HUES64 (cell line): ENCODE results near the gene CHSY1.

Experiments
- H3K27ac ChIP-seq: 2 replicates; pipeline ENCODE4 v1.7.0; 2013; ENCODE audit warnings: low read depth, low read length, inconsistent platforms
- H3K27me3 ChIP-seq: 2 replicates; pipeline ENCODE4 v1.6.1; 2013; ENCODE audit warnings: mild to moderate bottlenecking, low read length; ENCODE audit not compliant: insufficient read depth
- H3K36me3 ChIP-seq: 2 replicates; pipeline ENCODE4 v1.6.1; 2013; ENCODE audit warnings: mild to moderate bottlenecking, low read length; ENCODE audit not compliant: insufficient read depth
- H3K4me1 ChIP-seq: 2 replicates; pipeline ENCODE4 v1.6.1; 2013; ENCODE audit warnings: mild to moderate bottlenecking, low read length, moderate library complexity; ENCODE audit not compliant: insufficient read depth
- H3K4me3 ChIP-seq: 2 replicates; pipeline ENCODE4 v1.5.1; 2013; ENCODE audit warnings: mild to moderate bottlenecking, low read length, moderate library complexity
- H3K9ac ChIP-seq: 2 replicates; pipeline ENCODE4 v1.6.1; 2013; ENCODE audit warnings: mild to moderate bottlenecking, low read depth, low read length
- H3K9me3 ChIP-seq: 2 replicates; pipeline ENCODE4 v1.6.1; 2013; ENCODE audit warnings: low read depth, low read length; ENCODE audit not compliant: insufficient read depth
- WGBS: fragments of 150-250, 120-280 bp; methylation state at CpG from one replicate; pipeline ENCODE4 v1.1.7; 2013; ENCODE audit warnings: missing lambda C conversion rate; 5-methylcytosine and 5-hydroxymethylcytosine counted together

The CHSY1 gene

GRCh38 chr15:101183931-101184305, 67.9 kb downstream of the CHSY1 start:
- H3K4me3 ChIP-seq = no peak overlapping the region
- peaks cover 27% of the 10 kb centered on the region for H3K36me3 ChIP-seq
- no peak overlapping the region for H3K9ac ChIP-seq
- no peak overlapping the region for H3K27ac ChIP-seq
- H3K4me1 ChIP-seq = peaks cover 14% of the 10 kb centered on the region
- WGBS = 92% methylated on average over 4 of the region's 5 CpGs
- no peaks in the 10 kb centered on the region for H3K27me3 ChIP-seq
- H3K9me3 ChIP-seq = no peaks in the 10 kb centered on the region

GRCh38 chr15:101183226-101183930, 68.5 kb downstream of the CHSY1 start:
- H3K27ac ChIP-seq = no peak overlapping the region
- H3K36me3 ChIP-seq = peaks cover 32% of the 10 kb centered on the region
- H3K27me3 ChIP-seq = no peaks in the 10 kb centered on the region
- no peaks in the 10 kb centered on the region for H3K9me3 ChIP-seq
- H3K9ac ChIP-seq = no peak overlapping the region
- WGBS = 94% methylated on average over 9 of the region's 9 CpGs
- H3K4me3 ChIP-seq = no peak overlapping the region
- peaks cover 9% of the 10 kb centered on the region for H3K4me1 ChIP-seq

GRCh38 chr15:101182215-101182614, 69.6 kb downstream of the CHSY1 start:
- Histone ChIP-seq H3K4me3 (no peak overlapping the region), H3K27ac (no peak overlapping the region), H3K9ac (no peak overlapping the region), H3K27me3 (no peaks in the 10 kb centered on the region), H3K4me1 (no peaks in the 10 kb centered on the region), H3K36me3 (peaks cover 41% of the 10 kb centered on the region), H3K9me3 (no peaks in the 10 kb centered on the region)
- 86% methylated on average over 4 of the region's 4 CpGs for WGBS

GRCh38 chr15:101181349-101181748, 70.5 kb downstream of the CHSY1 start:
- H3K27me3 ChIP-seq = no peaks in the 10 kb centered on the region
- H3K4me1 ChIP-seq = no peaks in the 10 kb centered on the region
- H3K9me3 ChIP-seq = no peaks in the 10 kb centered on the region
- no peak overlapping the region for H3K27ac ChIP-seq
- WGBS = 93% methylated on average over 4 of the region's 4 CpGs
- H3K9ac ChIP-seq = no peak overlapping the region
- H3K36me3 ChIP-seq = peaks cover 48% of the 10 kb centered on the region
- no peak overlapping the region for H3K4me3 ChIP-seq

GRCh38 chr15:101180620-101181307, 71.1 kb downstream of the CHSY1 start:
- Histone ChIP-seq H3K9me3 (no peaks in the 10 kb centered on the region), H3K4me3 (no peak overlapping the region), H3K9ac (no peak overlapping the region), H3K27me3 (no peaks in the 10 kb centered on the region), H3K27ac (no peak overlapping the region), H3K4me1 (no peaks in the 10 kb centered on the region), H3K36me3 (peaks cover 53% of the 10 kb centered on the region)
- 95% methylated on average over 13 of the region's 13 CpGs for WGBS

- Histone ChIP-seq H3K4me3 (no peak overlapping the region), H3K9ac (no peak overlapping the region), H3K9me3 (no peaks in the 10 kb centered on the region), H3K27ac (no peak overlapping the region), H3K36me3 (peaks cover 63% of the 10 kb centered on the region), H3K27me3 (no peaks in the 10 kb centered on the region), H3K4me1 (no peaks in the 10 kb centered on the region)
- WGBS = 92% methylated on average over 20 of the region's 21 CpGs
Measured at GRCh38 chr15:101179341-101180153, 72.3 kb downstream of the CHSY1 start.

- Histone ChIP-seq H3K4me1 (no peaks in the 10 kb centered on the region), H3K27ac (no peak overlapping the region), H3K27me3 (no peaks in the 10 kb centered on the region), H3K4me3 (no peak overlapping the region), H3K36me3 (peaks cover 63% of the 10 kb centered on the region), H3K9ac (no peak overlapping the region), H3K9me3 (no peaks in the 10 kb centered on the region)
- WGBS = 96% methylated on average over 4 of the region's 4 CpGs
Measured at GRCh38 chr15:101178931-101179330, 72.9 kb downstream of the CHSY1 start.

GRCh38 chr15:101178479-101178878, 73.4 kb downstream of the CHSY1 start:
- no peaks in the 10 kb centered on the region for H3K9me3 ChIP-seq
- 96% methylated on average over 18 of the region's 18 CpGs for WGBS
- no peaks in the 10 kb centered on the region for H3K4me1 ChIP-seq
- no peak overlapping the region for H3K27ac ChIP-seq
- H3K4me3 ChIP-seq = no peak overlapping the region
- no peaks in the 10 kb centered on the region for H3K27me3 ChIP-seq
- H3K9ac ChIP-seq = no peak overlapping the region
- H3K36me3 ChIP-seq = peaks cover 61% of the 10 kb centered on the region

GRCh38 chr15:101177866-101178265, 74.0 kb downstream of the CHSY1 start:
- H3K36me3 ChIP-seq = peaks cover 60% of the 10 kb centered on the region

GRCh38 chr15:101176625-101177024, 75.2 kb downstream of the CHSY1 start:
- Histone ChIP-seq H3K36me3 (peaks cover 52% of the 10 kb centered on the region), H3K9ac (no peak overlapping the region), H3K4me3 (no peak overlapping the region), H3K4me1 (peaks cover 11% of the 10 kb centered on the region), H3K27ac (no peak overlapping the region), H3K27me3 (no peaks in the 10 kb centered on the region), H3K9me3 (no peaks in the 10 kb centered on the region)
- 89% methylated on average over 4 of the region's 5 CpGs for WGBS

More at GRCh38 chr15:101177866-101178265, 74.0 kb downstream of the CHSY1 start:
- H3K4me3 ChIP-seq = no peak overlapping the region
- no peaks in the 10 kb centered on the region for H3K27me3 ChIP-seq
- 97% methylated on average over 14 of the region's 14 CpGs for WGBS
- no peaks in the 10 kb centered on the region for H3K9me3 ChIP-seq
- no peak overlapping the region for H3K9ac ChIP-seq
- H3K27ac ChIP-seq = no peak overlapping the region
- H3K4me1 ChIP-seq = peaks cover 1% of the 10 kb centered on the region; the same call in 1 of the 2 replicates

- Histone ChIP-seq H3K4me3 (no peak overlapping the region), H3K9ac (no peak overlapping the region), H3K27ac (no peak overlapping the region), H3K9me3 (no peaks in the 10 kb centered on the region), H3K4me1 (peaks cover 11% of the 10 kb centered on the region), H3K27me3 (no peaks in the 10 kb centered on the region), H3K36me3 (peaks cover 44% of the 10 kb centered on the region)
- WGBS = 91% methylated on average over 12 of the region's 12 CpGs
Measured at GRCh38 chr15:101175401-101175800, 76.4 kb downstream of the CHSY1 start.
